Heart right ventricle (tissue), 16 donors: ENCODE data around the gene CSN3. TPM values are rescaled to one million over a fixed set of nuclear protein-coding genes. Genes with fewer than 3 reads are reported as not detected.

Experiments used
- ATAC-seq, 8 donors: fragments of 200-7000 bp; cut with Tn5 transposase; one replicate each; pipeline ENCODE4 v1.9.1; 2020; ENCODE audit warnings: mild to moderate bottlenecking in 8 of 8, moderate library complexity in 8 of 8, moderate number of reproducible peaks in 1 of 8
- DNase-seq, 2 donors: peaks; one replicate each; pipeline ENCODE4 v3.0.0-alpha.2; 2020
- H3K27ac ChIP-seq, 10 donors: fragments of 200-600 bp; sonication (generic) in 2 of 10; one replicate each; pipeline versions ENCODE4 v1.5.0 to v1.8.0; 2020 to 2022; ENCODE audit warnings: mild to moderate bottlenecking in 3 of 10
- H3K27me3 ChIP-seq, 7 donors: fragments of 200-600 bp; one replicate each; pipeline ENCODE4 v1.8.0; 2021 to 2022; ENCODE audit warnings: mild to moderate bottlenecking in 2 of 7
- H3K36me3 ChIP-seq, 9 donors: fragments of 200-600 bp; sonication (generic) in 1 of 9; one replicate each; pipeline versions ENCODE4 v1.5.0 to v1.8.0; 2020 to 2022; ENCODE audit warnings: mild to moderate bottlenecking in 2 of 9
- H3K4me1 ChIP-seq, 9 donors: fragments of 200-600 bp; sonication (generic) in 1 of 9; one replicate each; pipeline versions ENCODE4 v1.5.0 to v1.8.0; 2020 to 2022; ENCODE audit warnings: mild to moderate bottlenecking in 4 of 9
- H3K4me3 ChIP-seq, 10 donors: fragments of 200-600 bp; sonication (generic) in 2 of 10; one replicate each; pipeline versions ENCODE4 v1.5.0 to v1.8.0; 2020 to 2022; ENCODE audit warnings: mild to moderate bottlenecking in 7 of 10, moderate library complexity in 2 of 10
- H3K9me3 ChIP-seq, 11 donors: fragments of 200-600 bp in 10 of 11; sonication (generic) in 2 of 11; one replicate each; pipeline versions ENCODE4 v1.5.0 to v1.8.0; 2013 to 2022; ENCODE audit warnings: mild to moderate bottlenecking in 2 of 11, control low read depth in 1 of 11, moderate library complexity in 1 of 11
- CTCF ChIP-seq, 9 donors: fragments of 200-600 bp; sonication (generic) in 2 of 9; IDR thresholded peaks; one replicate each; pipeline versions ENCODE4 v1.5.0 to v1.8.0; 2021 to 2022; ENCODE audit warnings: antibody characterized with exemption in 9 of 9, mild to moderate bottlenecking in 5 of 9, moderate library complexity in 1 of 9
- WGBS, 2 donors: extraction: QIAGEN DNeasy Blood & Tissue Kit; methylation state at CpG; one replicate each; pipeline ENCODE4 v1.1.7; 2013; ENCODE audit warnings: inconsistent platforms in 1 of 2; 5-methylcytosine and 5-hydroxymethylcytosine counted together
- intact Hi-C, 10 donors: fragments of 100-400 bp; cut with DNase I; formaldehyde crosslinking; loops; one replicate each; pipeline versions ENCODE4 v1.11.1 to v1.14.2; 2022
- polyA plus RNA-seq, 2 donors: library from polyadenylated mRNA; stranded (reverse); fragments of 200-250 nt; gene quantifications; one replicate each; pipeline ENCODE4 v1.2.3, GENCODE V29; 2013
- total RNA-seq, 10 donors: library from RNA; stranded (reverse); fragmentation: NEBNext Ultra II Directional in 3 of 10; extraction: Animal tissue kit (Norgen Biotek cat#: 25700) in 3 of 10; gene quantifications; one replicate each; pipeline versions ENCODE4 v1.2.1 to v1.2.4, GENCODE V29; 2021 to 2023
- donor health status: Arrhythmogenic right ventricular cardiomyopathy.
- donor health status: ischemic (EF 13 %, LVEDD 7.1; RV severe dilation, severe dysfunction).
- donor health status: healthy with polysubstance abuse.
- donor health status: DM: no; HTN: yes; CAD: no.
- donor health status: DM: no; HTN: no; CAD: no.
- donor health status: ischemic (EF 25% LVEDD 6.9; RV normal size, moderate dysfunction).
- donor health status: ischemic (EF 25% LVEDD 5.7; RV mildly dilated, moderate dysfunction).
- donor health status: healthy.
- donor health status: DM: yes; HTN: yes; CAD: no.
- donor health status: Ischemic cardiomyopathy.
- donor health status: ischemic (EF 35%, LVEDD 5.7; RV mildly dilated, moderate dysfunction).
- donor health status: nonischemic (EF 11% LVEDD 7.7; RV severe dilation, severe dysfunction).
- donor health status: DM: yes; HTN: yes; CAD: no.
- donor health status: PGD.
- donor health status: ischemic (EF 29% LVEDD 5.4; RV normal size, mild dysfunction).
- donor health status: nonischemic (EF 23%, LVEDD 6.1; RV moderate dilation, normal function).

The CSN3 gene
- total and polyA plus RNA-seq, 12 donors = not detected

- intact Hi-C loops = no loop called here
- no peak for TF ChIP-seq CTCF (IDR thresholded peaks at IDR 0.05)
- H3K9me3 ChIP-seq = no peaks in the 10 kb centered on the region
- H3K4me1 ChIP-seq = no peaks in the 10 kb centered on the region
- no peak overlapping the region for H3K27ac ChIP-seq
- DNase-seq = no peak
- H3K27me3 ChIP-seq = no peaks in the 10 kb centered on the region
- no peaks in the 10 kb centered on the region for H3K36me3 ChIP-seq
- no peak overlapping the region for H3K4me3 ChIP-seq
- WGBS, 2 donors = 44 to 76% methylated on average over 3 of the region's 3 CpGs
- no peak for ATAC-seq
These were observed 9.0 kb downstream of the CSN3 start for GRCh38 chr4:70251250-70251944.

GRCh38 chr4:70251945-70252277 lies 9.5 kb downstream of the CSN3 start:
- H3K27ac ChIP-seq = no peak overlapping the region
- DNase-seq (no peak), ATAC-seq (no peak)
- TF ChIP-seq CTCF (IDR thresholded peaks at IDR 0.05) = no peak
- no peak overlapping the region for H3K4me3 ChIP-seq
- H3K36me3 ChIP-seq = no peaks in the 10 kb centered on the region
- H3K4me1 ChIP-seq = no peaks in the 10 kb centered on the region
- intact Hi-C loops = no loop called here
- H3K27me3 ChIP-seq = no peaks in the 10 kb centered on the region
- WGBS, 2 donors = 69 to 77% methylated on average over 1 of the region's 1 CpG
- no peaks in the 10 kb centered on the region for H3K9me3 ChIP-seq

GRCh38 chr4:70269674-70270073 lies 27.3 kb downstream of the CSN3 start:
- Histone ChIP-seq H3K27me3 (no peaks in the 10 kb centered on the region), H3K9me3 (peaks cover 0 to 2% (median 0%) of the 10 kb centered on the region in 11 donors), H3K4me3 (no peak overlapping the region), H3K4me1 (no peaks in the 10 kb centered on the region), H3K27ac (no peak overlapping the region), H3K36me3 (no peaks in the 10 kb centered on the region)
- no peak for ATAC-seq
- WGBS, 2 donors = 5 to 11% methylated on average over 1 of the region's 1 CpG
- no peak for DNase-seq
- TF ChIP-seq CTCF (IDR thresholded peaks at IDR 0.05) = no peak
- intact Hi-C loops = no loop called here

- DNase-seq (no peak), ATAC-seq (no peak)
- peaks cover 0 to 17% (median 0%) of the 10 kb centered on the region in 11 donors for H3K9me3 ChIP-seq
- no peak for TF ChIP-seq CTCF (IDR thresholded peaks at IDR 0.05)
- no peak overlapping the region for H3K27ac ChIP-seq
- H3K4me1 ChIP-seq = no peaks in the 10 kb centered on the region
- no peaks in the 10 kb centered on the region for H3K36me3 ChIP-seq
- intact Hi-C loops = no loop called here
- WGBS, 2 donors = 93 to 94% methylated on average over 2 of the region's 2 CpGs
- no peaks in the 10 kb centered on the region for H3K27me3 ChIP-seq
- H3K4me3 ChIP-seq = no peak overlapping the region
These were observed 34.7 kb downstream of the CSN3 start for GRCh38 chr4:70277121-70277520.
